ACHN (cell line): ENCODE measurements around the gene RGS14.
A peak's percentile ranks its signal among the peaks of the same experiment; 100 is the strongest.
"Not testable (repeated sequence)": the region's sequence is repeated elsewhere in the genome, so short reads cannot be mapped to it uniquely, and the experiment has no call there.

ENCODE experiments used
- DNase-seq: peaks from one replicate; pipeline ENCODE4 v3.0.0-alpha.2; 2015
- in situ Hi-C: cut with HindIII; loops from 2 replicates; pipeline ENCODE4 v1.10.0; 2017; ENCODE audit warnings: low sequenced_read_pairs, low pct_ligation_motif_present, low pct_unique_long_range_greater_than_20kb

RGS14 gene

DNA sequence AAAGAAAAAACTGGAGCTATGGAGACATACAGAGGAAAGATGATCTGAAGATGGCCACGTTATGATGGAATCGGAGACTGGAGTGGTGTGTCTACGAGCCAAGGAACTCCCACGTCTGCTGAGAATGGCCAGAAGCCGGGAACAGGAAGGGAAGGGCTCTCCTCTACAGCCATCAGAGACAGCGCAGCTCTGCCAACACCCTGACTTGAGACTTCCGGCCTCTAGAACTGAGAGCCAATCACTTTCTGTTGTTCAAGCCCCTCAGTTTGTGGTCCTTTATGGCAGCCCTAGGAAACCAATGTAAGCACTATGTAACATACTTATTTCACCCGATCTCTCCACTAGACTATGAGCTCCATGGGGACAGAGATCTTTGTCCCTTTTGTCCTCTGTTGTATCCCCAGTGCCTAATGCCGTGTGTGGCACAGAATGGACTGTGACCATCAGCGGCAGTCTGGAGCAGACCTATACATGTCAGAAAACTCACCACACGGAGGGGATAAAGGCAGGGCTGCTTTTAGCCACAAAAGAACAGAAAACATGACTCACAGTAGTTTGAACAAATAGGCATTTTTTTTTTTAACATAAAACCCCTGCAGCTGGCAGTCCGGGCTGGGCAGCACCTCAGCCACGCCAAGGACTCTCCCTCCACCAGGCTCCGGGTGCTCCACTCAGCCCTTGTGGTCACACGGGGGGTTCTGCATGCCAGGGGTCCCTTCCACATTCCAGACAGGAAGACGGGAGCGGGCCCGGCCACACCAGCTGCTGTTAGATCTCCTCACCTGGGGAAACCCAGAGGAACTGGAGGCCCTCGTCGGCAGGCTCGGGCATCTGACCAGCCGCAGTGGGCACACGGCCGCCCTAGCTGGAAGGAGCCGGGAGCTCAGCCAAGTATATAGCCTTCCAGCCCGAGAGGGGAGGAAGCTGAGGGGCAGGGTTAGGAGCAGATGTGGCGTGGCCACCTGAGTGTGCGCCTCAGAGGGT is 29.9 kb upstream of the RGS14 start:
- peak; percentile 34 for DNase-seq
- in situ Hi-C loops: no loop called here

DNA sequence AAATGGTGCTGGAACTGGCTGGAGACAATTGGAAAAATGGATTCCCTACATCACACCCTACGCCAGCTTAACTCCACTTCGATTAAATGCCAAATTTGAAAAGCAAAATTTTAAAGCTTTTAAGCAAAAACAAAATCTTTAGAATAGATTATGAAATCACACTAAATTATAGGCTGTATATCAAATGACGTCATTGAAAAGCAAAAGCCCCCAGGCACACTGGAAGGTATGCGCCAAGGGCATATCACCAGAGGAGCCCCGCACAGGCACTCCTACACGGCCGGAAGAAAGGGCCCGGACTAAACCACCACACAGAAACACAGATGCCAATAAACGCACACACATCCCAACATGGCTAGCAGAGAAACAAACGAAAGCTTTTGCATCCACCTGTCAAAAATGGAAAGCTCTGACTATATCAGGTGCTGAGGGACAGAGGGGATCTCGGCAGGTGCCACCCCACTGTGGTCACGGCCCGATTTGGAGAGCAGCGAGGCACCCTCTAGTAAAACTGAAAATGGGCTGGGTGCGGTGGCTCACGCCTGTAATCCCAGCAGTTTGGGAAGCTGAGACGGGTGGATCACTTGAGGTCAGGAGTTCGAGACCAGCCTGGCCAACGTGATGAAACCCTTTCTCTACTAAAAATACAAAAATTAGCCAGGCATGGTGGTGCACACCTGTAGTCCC is 29.0 kb upstream of the RGS14 start:
- in situ Hi-C loops: no loop called here
- DNase-seq: no peak

DNA sequence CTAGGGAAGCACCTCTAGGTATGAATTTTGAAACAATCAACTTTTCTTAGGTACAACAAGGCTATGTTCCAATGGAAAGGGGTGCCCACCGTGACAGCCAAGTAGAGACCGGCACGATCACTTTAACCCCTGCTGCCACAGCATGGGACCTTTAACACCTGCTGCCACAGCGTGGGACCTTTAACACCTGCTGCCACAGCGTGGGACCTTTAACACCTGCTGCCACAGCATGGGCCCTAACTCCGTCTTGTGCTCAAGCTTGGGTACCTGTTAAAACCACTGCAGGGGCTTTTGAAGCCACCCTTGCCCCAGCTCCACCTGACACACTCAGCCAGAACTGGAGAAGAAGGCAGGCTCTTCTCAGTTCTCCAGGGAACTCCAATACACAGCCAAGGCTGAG is 27.8 kb upstream of the RGS14 start:
- in situ Hi-C loops: no loop called here

DNA sequence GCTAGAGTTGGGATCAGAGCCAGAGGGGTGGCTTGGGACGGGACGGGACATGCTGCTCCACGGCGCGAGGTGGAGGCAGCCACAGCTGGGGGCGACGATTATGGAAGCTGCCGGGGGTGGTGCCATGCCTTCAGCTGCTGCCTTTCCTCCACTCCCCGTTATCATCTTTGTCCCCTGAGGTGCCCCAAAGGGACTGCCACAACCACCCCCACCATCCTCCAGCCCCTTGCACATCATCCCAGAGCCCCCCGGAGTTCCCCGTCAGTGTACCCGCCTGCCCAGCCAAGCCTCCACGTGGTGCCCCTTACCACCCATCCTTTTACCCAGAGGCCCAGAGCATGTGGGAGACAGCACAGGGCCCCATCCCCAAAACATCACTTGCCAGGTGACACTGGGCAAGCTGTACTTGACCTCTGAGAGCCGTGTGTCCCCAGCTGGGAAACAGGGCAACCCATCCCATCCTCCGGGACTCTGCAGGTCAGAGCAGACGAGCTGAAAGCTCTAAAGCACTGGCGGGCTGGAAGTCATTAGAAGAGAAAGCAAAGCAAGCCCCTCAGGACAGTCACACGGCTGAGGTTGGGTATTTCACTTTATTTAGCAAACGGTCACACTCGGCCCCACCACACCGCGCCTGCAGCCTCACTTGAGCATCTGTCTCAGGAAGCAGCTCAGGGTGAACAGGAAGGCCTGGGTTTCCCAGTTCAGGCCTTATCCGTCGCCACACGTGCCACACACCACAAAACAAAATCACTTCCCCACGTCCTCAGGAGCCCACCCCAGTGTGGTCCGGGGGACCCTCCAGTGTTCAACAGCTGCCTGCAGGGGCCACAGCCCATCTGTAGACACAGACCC is 26.5 kb upstream of the RGS14 start:
- no peak for DNase-seq
- in situ Hi-C loops: no loop called here

More for the DNA sequence above, 27.8 kb upstream of the RGS14 start:
- DNase-seq: no peak

DNA sequence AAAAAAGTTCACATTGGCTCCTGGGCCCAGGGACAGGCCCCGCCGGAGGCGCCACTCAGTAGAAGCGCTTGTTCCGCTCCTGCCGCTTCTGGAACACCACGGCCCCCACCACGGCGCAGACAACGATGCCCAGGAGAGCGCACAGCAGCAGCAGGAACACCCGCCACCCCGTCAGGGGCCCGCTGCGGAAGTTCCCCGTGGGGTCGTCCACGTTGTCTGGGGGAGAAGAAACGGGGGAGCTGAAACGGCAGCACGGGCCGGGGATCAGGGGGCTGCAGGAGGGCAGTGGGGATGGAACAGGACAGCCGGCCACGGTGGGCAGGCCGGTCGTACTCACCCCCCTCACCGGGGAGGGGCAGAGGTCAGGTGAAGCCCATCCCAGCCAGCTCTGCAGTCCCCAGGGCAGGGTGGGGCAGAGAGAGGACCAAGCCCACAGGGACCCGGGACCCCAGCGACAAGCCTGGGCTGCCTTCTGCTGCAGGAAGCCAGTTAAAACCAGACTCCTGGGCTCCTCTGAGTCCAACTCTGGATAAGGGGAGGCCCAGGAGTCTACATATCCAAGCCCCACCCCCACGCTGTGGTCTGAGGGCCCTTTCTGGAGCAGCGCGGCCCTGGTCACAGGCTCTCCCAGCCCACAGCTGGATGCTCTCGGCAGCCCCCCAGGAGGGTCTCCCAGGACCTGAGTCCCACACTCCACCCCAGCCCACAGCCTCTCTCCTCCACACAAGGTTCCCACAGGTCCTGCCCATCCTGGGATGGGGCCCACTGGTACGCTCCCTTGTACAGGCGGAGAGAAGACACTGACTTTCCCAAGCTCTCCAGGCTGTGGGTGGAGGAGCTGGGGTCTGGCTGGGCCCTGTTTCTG is 25.5 kb upstream of the RGS14 start:
- in situ Hi-C loops: no loop called here
- DNase-seq: no peak

DNA sequence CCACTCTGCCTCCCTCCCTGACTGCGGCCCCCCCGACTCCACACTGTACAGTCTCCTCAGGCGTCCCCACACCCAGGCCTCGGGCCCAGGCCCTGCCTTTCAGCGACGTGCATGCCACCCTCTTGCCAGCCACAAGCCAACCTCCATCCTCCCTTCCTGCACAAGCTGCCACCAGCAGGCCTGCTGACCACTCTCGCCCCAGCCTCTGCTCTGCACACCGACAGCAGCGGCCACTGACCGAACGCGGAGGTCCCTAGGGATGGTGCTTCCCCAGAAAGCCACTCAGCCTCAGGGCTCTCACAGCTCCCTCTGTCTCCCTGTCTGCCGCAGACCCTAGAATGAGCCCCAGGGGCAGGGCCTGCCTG is 24.8 kb upstream of the RGS14 start:
- in situ Hi-C loops: no loop called here
- no peak for DNase-seq

DNA sequence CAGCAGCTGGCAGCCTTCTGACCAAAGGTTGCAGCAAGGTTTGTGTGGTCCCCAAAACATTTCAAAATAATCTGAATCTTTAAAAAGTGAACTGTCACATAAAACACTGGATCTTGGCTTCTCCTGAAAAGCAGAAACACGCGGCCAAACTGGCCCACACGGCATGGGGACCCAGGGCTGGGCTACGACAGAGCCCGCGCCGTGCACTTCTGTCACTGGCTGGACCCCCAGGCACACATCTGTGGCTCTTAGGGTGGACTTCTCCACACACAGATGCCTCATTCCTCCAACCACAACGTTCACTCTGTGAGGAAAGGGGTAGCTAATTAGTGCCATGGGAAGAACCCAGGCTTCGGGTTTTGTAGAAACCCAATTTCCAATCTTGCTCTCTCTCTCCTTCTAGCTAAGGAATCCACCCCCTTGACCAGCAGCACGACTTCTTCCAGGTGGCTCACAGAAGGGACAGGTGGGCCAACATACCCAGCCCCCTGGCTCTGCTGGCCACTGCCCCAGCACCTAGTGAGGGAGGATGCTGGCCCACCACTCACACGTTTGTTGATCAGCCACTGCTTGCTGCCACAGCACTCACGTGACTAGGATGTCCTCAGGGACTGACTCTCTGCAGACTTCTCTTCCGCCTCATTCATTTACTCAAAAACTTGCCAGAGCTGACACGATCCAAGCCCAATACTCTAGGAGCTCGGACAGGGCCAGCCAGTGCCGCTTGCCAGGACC is 24.1 kb upstream of the RGS14 start:
- in situ Hi-C loops: no loop called here
- DNase-seq: no peak

DNA sequence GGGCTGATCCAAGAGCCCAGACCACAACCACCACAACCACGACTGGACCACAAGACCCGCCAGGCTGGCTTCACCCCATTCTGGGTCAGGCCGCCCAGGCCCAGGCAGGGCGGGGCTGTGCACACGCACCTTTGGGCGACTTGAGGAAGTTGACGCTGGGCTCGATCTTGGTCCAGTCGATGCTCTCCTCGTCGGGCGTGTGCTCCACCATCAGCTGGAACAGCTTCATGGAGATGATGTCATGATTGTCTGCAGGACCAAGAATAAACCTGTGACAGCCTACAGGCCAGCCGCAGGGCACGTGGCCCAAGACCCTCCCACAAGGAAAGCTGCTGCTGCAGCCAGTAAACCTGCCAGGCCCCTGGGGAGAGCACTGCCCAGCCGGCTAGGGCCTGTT is 23.6 kb upstream of the RGS14 start:
- DNase-seq: no peak
- in situ Hi-C loops: no loop called here

DNA sequence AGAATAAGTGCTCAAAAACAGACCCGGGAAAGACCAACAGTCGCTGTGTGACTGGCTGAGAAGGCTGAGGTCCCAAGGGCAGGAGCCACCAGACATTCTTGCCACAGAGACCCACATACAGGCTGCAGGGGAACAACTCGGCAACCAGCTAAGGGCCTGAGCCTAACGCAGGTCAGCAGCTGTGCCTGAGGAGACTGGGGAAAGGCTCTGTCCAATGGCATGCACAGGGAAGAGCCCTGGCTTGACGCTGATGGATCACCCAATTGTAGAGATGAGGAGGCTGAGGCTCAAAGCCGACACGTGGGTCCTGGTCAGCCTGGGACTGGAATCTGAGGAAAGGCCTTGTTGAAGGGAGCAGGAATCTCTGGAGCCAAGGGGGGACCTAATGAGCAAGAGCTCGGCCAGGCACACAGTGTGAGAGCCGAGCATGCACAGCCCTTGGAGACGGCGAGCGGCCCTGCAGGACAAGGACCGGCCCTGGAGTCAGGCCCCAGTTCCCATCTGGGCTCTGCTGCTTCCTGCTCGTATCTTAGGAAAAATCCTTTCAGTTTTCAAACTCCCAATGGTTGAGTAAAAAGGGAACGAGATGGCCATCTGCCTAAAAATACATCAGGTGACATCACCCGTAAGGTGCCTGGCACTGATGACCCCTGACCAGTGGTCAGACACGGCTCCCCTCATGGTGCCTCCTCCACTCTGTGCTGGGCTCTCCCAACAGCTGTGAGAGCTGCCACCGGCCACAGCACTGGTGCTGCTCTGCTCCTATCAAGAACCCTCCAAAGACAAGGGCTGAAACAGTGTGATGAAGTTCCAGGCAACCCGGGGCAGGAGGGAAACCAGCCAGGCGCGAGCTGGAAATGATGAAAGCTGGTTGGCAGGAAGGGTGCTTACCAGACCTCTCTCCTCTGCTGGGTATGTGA is 22.7 kb upstream of the RGS14 start:
- in situ Hi-C loops: no loop called here
- DNase-seq: no peak

DNA sequence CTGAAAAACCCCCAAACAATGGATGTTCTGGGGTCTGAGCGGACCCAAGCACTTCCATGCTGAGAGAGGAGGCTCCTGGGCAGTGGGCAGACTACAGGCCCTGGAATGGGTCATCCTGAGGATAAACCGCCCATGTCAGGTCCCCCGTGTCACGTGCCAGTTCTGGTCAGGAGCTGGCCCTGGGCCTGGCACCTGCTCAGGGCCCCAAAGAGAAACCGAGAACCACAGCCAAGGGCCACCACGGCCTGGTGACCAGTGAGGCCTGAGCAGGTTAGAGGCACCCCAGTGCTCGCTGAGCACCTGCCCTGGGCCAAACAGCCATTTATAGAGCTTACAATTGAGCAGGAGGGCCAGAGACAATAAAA is 22.0 kb upstream of the RGS14 start:
- in situ Hi-C loops: no loop called here
- DNase-seq: no peak

DNA sequence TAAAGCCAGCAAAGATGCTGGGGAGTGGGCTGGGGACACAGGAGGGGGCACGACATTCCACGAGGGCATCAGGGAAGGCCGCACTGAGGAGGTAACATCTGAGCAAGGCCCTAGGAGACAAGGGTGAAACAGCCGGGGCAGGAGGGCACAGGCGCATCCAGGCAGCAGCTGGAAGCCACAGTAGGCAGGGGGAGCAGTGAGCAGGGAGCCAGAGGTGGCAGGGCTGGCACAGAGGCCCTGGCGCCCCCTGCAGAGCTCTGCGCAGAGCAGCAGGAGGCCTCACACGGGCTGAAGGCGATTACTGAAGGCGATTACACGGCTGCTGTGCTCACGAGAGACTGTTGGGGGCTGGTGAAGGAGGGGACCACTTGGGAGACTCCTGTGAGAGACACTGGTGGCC is 21.6 kb upstream of the RGS14 start:
- in situ Hi-C loops: no loop called here

DNA sequence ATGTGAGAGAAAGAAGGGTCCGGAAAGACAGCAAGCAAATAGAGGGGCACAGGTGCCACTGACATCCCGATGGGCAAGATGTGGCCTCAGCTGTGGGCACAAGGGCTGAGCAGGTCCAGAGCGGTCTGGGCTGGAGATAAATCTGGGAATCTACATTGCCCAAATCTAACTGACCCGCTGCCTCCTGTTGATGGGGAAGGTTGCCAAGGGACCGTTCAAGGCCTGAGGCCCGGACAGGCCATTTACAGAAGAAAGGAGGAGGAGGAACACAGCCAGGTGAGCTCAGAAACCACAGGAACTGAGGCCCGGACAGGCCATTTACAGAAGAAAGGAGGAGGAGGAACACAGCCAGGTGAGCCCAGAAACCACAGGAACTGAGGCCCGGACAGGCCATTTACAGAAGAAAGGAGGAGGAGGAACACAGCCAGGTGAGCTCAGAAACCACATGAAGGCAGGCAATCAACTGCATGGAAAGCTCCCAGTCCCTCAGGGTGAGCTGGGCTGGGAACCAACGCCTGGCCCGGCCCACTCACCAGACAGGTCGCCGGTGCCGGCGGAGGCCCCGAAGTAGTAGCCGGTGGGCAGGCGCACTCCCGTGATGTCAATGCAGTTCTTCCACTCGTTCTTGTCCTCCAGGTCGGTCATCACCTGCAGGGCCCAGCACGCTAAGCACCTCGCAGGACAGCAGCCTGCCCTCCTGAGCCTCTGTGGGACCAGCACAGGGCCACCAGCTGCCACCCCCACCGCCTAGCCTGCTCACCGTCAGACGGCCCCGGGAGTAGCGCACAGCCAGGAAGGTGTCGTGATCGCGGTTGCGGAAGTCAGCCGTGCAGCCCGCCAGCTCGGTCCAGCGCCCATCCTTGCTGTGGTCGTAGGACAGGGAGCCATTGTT is 20.9 kb upstream of the RGS14 start:
- in situ Hi-C loops: no loop called here
- DNase-seq: no peak

More for the DNA sequence above, 21.6 kb upstream of the RGS14 start:
- DNase-seq: peak; percentile 69

DNA sequence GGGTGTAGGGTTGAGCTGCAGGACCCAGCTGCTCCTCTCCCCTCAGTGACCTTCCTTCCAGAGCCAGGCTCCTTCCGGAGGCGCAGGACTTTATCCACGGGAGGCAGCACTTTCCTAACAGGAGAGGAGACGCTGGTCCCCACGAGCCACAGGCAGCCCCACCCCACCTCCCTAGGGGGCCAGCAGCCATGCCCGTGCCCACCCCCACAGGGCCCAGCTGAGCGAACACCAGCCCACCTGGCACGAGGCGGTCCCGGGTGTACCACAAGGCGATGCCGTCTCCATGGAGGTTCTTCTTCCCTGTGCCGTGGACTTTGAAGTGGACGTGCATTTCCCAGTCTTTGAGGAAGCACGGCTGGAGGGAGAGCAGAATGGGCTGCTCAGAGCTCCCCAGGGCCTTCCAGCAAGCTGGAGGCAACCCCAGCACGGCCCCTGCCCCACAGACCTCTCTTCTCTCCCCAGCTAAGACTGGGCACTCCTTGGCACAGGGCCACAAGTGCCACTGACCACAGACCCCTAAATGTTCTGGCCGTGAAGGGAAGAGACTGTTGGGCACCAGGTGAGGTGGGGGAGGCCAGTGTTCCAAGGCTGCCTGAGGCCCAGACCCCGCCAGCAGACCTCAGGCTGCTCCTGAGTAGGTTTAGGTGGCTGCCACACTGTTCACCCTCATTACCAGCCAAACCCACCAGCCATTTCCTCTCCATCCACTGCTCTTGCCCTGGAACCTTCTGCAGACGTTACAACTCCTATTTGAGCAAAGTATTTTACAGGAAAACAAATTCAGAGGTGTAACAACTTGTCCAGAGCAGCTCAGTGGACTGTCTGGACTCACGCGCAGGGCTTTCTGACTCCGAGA is 19.2 kb upstream of the RGS14 start:
- no peak for DNase-seq

DNA sequence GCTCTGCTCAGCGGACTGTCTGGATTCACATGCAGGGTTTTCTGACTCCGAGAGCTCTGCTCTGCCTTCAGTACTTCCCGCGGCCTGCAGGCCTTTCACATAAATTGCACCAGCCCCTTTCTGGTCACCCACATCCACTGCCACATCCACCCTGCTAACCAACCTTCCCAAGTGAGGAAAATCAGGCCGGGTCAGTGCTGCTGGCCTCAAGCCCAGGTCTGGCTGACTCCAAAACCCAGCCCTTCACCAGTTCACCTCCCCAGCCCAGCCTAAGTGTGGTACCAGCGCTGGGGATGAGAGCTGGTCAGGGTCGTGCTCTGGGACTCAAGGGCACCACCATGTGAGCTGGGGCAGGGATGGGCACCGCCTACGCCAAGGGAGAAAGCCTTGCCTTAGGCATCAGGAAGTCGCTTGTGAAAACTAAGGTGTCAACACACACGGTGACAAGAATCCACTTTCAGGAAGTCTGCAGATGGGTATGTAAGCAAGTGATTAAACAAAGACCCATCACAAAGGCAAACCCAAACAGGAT is 18.6 kb upstream of the RGS14 start:
- in situ Hi-C loops: no loop called here

More for the DNA sequence above, 19.2 kb upstream of the RGS14 start:
- in situ Hi-C loops: no loop called here

DNA sequence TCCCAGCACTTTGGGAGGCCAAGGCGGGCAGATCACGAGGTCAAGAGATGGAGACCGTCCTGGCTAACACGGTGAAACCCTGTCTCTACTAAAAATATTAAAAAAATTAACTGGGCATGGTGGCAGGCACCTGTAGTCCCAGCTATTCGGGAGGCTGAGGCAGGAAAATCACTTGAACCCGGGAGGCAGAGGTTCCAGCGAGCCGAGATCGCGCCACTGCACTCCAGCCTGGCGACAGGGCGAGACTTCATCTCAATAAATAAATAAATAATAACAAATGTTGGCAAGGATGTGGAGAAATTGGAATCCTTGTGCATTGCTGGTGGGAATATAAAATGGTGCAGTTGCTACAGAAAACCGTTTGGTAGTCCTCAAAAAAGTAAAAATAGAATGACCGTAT is 14.7 kb upstream of the RGS14 start:
- in situ Hi-C loops, DNase-seq: not testable (repeated sequence)

More for the DNA sequence above, 18.6 kb upstream of the RGS14 start:
- no peak for DNase-seq
